Measurements from ENCODE around the gene EARS2. TPM values are rescaled to one million over a fixed set of nuclear protein-coding genes. Genes with fewer than 3 reads are reported as not detected.
A peak's percentile ranks its signal among the peaks of the same experiment; 100 is the strongest.

Gene EARS2
- total and polyA plus RNA-seq, 9 of the 15 experiments (the other 6 are each of a cell fraction or from before 2014, with no cell fraction given), result 17.6 to 58.6 (median 36.3) TPM

DNA sequence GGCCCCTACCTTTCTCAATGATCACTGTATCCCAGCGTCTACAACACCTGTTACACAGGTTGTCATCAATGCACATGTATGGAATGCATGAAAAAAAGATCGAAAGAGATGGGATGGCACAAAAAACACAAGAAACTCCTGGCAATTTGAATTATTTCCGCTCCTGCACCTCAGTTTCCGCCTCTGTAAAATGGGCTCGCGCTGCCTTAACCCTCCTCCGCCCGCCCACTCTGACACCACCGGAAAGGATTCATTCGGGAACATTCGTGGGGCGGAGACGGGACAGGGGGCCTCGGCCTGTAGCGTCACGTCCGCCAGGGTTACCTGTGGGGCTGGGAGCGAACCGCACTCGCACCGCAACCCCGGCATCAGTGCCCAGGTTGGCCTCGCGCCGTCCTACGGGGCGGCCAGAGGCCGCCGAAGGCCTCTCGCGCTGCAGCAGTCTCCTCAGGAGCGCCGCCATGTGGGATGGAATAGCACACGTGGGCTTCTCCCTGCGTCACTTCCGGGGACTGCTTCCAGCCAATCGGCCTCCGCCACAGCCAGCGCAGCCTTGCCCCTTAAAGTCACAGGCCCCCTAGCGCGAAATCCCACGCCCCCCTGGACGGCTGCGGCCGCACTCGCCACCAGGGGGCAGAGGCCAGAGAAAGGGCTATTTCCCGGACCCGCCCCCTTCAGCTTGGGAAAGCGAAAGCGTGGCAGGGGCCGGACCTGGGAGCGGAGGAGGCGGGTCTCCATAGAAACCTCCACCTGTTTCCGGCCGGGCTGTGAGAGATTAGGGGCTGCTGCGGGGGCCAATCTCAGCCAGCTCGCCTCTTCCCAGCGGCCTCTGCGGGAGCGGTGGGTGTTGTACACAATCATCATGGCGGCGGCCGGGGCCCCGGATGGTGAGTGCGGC lies at the start of gene EARS2, which contains the start of gene UBFD1 (continued):
- TF ChIP-seq, protein P1, sequence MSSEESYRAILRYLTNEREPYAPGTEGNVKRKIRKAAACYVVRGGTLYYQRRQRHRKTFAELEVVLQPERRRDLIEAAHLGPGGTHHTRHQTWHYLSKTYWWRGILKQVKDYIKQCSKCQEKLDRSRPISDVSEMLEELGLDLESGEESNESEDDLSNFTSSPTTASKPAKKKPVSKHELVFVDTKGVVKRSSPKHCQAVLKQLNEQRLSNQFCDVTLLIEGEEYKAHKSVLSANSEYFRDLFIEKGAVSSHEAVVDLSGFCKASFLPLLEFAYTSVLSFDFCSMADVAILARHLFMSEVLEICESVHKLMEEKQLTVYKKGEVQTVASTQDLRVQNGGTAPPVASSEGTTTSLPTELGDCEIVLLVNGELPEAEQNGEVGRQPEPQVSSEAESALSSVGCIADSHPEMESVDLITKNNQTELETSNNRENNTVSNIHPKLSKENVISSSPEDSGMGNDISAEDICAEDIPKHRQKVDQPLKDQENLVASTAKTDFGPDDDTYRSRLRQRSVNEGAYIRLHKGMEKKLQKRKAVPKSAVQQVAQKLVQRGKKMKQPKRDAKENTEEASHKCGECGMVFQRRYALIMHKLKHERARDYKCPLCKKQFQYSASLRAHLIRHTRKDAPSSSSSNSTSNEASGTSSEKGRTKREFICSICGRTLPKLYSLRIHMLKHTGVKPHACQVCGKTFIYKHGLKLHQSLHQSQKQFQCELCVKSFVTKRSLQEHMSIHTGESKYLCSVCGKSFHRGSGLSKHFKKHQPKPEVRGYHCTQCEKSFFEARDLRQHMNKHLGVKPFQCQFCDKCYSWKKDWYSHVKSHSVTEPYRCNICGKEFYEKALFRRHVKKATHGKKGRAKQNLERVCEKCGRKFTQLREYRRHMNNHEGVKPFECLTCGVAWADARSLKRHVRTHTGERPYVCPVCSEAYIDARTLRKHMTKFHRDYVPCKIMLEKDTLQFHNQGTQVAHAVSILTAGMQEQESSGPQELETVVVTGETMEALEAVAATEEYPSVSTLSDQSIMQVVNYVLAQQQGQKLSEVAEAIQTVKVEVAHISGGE (CRISPR knock-in tag; IDR thresholded peaks at IDR 0.05), result peak; percentile 32 to 88 (median 63); a peak in 4 of 6 replicates
- peak; percentile 92 for TF ChIP-seq SIN3B (IDR thresholded peaks at IDR 0.05; ENCODE audit: low read depth)
- TF ChIP-seq, protein P2, sequence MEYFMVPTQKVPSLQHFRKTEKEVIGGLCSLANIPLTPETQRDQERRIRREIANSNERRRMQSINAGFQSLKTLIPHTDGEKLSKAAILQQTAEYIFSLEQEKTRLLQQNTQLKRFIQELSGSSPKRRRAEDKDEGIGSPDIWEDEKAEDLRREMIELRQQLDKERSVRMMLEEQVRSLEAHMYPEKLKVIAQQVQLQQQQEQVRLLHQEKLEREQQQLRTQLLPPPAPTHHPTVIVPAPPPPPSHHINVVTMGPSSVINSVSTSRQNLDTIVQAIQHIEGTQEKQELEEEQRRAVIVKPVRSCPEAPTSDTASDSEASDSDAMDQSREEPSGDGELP (CRISPR knock-in tag; IDR thresholded peaks at IDR 0.05; ENCODE audit: borderline replicate concordance), result peak; percentile 100
- TF ChIP-seq, protein P3, sequence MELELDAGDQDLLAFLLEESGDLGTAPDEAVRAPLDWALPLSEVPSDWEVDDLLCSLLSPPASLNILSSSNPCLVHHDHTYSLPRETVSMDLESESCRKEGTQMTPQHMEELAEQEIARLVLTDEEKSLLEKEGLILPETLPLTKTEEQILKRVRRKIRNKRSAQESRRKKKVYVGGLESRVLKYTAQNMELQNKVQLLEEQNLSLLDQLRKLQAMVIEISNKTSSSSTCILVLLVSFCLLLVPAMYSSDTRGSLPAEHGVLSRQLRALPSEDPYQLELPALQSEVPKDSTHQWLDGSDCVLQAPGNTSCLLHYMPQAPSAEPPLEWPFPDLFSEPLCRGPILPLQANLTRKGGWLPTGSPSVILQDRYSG (tag; conservative IDR thresholded peaks at IDR 0.05; ENCODE audit: low read depth), result no peak
- peak; percentile 39; the same call in 1 of the 2 replicates for TF ChIP-seq FOXM1 (IDR thresholded peaks at IDR 0.05; ENCODE audit: low read depth)
- no peak; the same call in 1 of the 2 replicates for TF ChIP-seq FOXM1 (CRISPR knock-in tag; IDR thresholded peaks at IDR 0.05; ENCODE audit: low read depth)
- TF ChIP-seq EWSR1 (IDR thresholded peaks at IDR 0.05; ENCODE audit: borderline replicate concordance, low read depth, partially characterized antibody), result no peak
- no peak for TF ChIP-seq PURB (CRISPR knock-in tag; IDR thresholded peaks at IDR 0.05; ENCODE audit: low read depth)
- TF ChIP-seq, protein P4, sequence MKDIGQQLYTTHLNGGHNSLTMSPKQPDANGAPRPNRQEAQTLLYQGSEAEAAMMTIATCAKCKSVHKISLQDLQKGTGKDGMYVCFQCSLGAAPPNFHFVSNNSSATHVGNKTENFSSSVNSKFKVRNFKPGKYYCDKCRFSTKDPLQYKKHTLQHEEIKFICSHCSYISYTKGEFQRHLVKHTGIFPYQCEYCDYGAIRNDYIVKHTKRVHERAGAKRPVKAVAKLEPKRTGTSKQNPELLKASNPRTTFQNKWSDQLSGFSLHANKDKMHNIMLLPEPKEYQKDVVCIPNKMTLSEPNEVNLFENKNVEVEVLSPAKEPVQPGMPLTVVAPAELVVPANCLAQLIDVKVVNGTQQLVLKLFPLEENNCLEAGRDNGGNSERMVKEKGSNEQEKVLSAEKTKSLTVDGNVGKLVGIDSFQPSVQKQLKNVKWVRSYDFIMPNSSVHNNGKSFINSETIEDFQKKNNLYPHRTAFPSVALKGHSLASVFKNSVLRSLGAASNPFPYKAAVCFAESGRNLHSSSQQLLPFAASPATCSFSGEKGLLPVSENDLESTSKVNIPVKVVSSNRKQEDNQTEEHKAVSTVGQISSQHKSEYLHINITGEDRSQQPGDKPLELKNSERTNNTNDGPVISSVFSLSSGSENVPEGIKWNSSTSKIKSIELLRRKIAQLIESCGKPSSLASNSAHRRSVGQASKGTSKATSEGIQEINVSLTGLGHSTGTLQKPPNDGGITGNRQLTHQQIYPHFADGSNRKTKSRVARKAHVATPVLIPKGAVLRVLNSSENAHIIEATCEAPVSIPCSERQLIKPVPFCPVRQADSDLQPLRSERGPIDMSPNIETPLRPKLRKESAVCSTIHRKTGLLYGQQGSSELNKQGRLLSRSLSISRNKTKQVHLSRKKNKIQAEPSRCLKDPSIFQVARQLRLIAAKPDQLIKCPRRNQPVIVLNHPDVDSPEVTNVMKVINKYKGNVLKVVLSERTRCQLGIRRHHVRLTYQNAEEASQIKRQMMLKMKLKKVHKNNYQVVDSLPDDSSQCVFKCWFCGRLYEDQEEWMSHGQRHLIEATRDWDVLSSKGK (CRISPR knock-in tag; IDR thresholded peaks at IDR 0.05), result no peak
- peak; percentile 97 for TF ChIP-seq FIP1L1 (IDR thresholded peaks at IDR 0.05; ENCODE audit: low read depth, low read length, poor library complexity, severe bottlenecking)
- TF ChIP-seq SLC30A9 (CRISPR knock-in tag; IDR thresholded peaks at IDR 0.05), result no peak
- no peak for TF ChIP-seq ZC3H8 (IDR thresholded peaks at IDR 0.05)
- TF ChIP-seq PHF8 (IDR thresholded peaks at IDR 0.05; ENCODE audit: borderline replicate concordance, low read length), result peak; percentile 85
- peak; percentile 94 for TF ChIP-seq RFX1 (IDR thresholded peaks at IDR 0.05)
- TF ChIP-seq CBFA2T3 (IDR thresholded peaks at IDR 0.05), result peak; percentile 75
- peak; percentile 99 for TF ChIP-seq CHD4 (IDR thresholded peaks at IDR 0.05; ENCODE audit: insufficient read depth, insufficient replicate concordance, low read depth, low read length, poor library complexity, severe bottlenecking)
